Endothelial cell of umbilical vein (primary cell): ENCODE results near the gene KCNIP1. TPM values are rescaled to one million over a fixed set of nuclear protein-coding genes. Genes with fewer than 3 reads are reported as not detected.

ENCODE experiments used
- BruUV-seq: library from RNA; stranded (reverse); fragments of 400-500 nt; replicated peaks from 2 replicates; lab custom pipeline; 2021; lab: Mats Ljungman, UMichigan
- CTCF ChIA-PET: fragments of 300-600, 350-600 bp; sonication (Branson Sonifier 250); formaldehyde crosslinking; loops from one replicate; lab custom pipeline; 2021; ENCODE audit warnings: antibody characterized with exemption, inconsistent platforms; lab: Charles Lee
- POLR2A ChIA-PET: fragments of 300-600, 350-600 bp; sonication (Branson Sonifier 250); formaldehyde crosslinking; loops from one replicate; lab custom pipeline; 2021; ENCODE audit warnings: antibody characterized with exemption, inconsistent platforms; lab: Charles Lee
- DNase-seq: peaks from one replicate; pipeline ENCODE4 v3.0.0-alpha.2; 2011; ENCODE audit warnings: low read depth, low spot score
- FAIRE-seq: peaks from 2 replicates; lab custom pipeline; 2011; peaks lifted over from hg19 to GRCh38; lab: Jason Lieb, UNC
- H2AFZ ChIP-seq: 2 replicates; pipeline ENCODE4 v1.6.0; 2012; ENCODE audit warnings: low read depth, low read length, control low read depth, inconsistent platforms
- H3K27ac ChIP-seq: 2 replicates; pipeline ENCODE4 v1.5.1; 2011; ENCODE audit warnings: low read depth, mild to moderate bottlenecking, control low read depth, low read length, moderate library complexity; ENCODE audit not compliant: insufficient read depth
- H3K27me3 ChIP-seq, 2 experiments: 2 replicates each; pipeline versions ENCODE4 v1.6.0 to v1.6.1; 2011; ENCODE audit warnings: low read length in 2 of 2, mixed read lengths in 1 of 2; ENCODE audit not compliant: control insufficient read depth in 2 of 2, insufficient read depth in 2 of 2
- H3K36me3 ChIP-seq, 2 experiments: 2 replicates in 1 of 2; 3 replicates in 1 of 2; pipeline ENCODE4 v1.5.1; 2011; ENCODE audit warnings: low read length in 2 of 2, mild to moderate bottlenecking in 1 of 2, moderate library complexity in 1 of 2; ENCODE audit not compliant: control insufficient read depth in 2 of 2, insufficient read depth in 2 of 2; ENCODE audit errors: extremely low read depth in 1 of 2
- H3K4me1 ChIP-seq: 3 replicates; pipeline ENCODE4 v1.5.1; 2011; ENCODE audit warnings: mild to moderate bottlenecking, low read length; ENCODE audit not compliant: control insufficient read depth, insufficient read depth; ENCODE audit errors: extremely low read depth
- H3K4me2 ChIP-seq: 2 replicates; pipeline ENCODE4 v1.6.1; 2011; ENCODE audit warnings: low read length, control low read depth, mixed read lengths; ENCODE audit not compliant: insufficient read depth
- H3K4me3 ChIP-seq, 3 experiments: fragments of 200-600 bp in 1 of 3; sonication (generic), shearing (Covaris generic) in 1 of 3; replicated peaks in 1 of 3; 2 replicates each; pipeline ENCODE4 v1.5.1; 2011 to 2016; ENCODE audit warnings: control low read depth in 3 of 3, low read length in 3 of 3, mild to moderate bottlenecking in 2 of 3, inconsistent platforms in 1 of 3, low read depth in 1 of 3, moderate library complexity in 1 of 3; ENCODE audit not compliant: insufficient read depth in 1 of 3
- H3K79me2 ChIP-seq: 2 replicates; pipeline ENCODE4 v1.6.0; 2012; ENCODE audit warnings: low read length, inconsistent platforms; ENCODE audit not compliant: control insufficient read depth, insufficient read depth
- H3K9ac ChIP-seq: replicated peaks from 2 replicates; pipeline ENCODE3; 2011; ENCODE audit warnings: low read length, control low read depth; ENCODE audit not compliant: insufficient read depth; ENCODE audit errors: extremely low read depth
- H3K9me1 ChIP-seq: replicated peaks from 3 replicates; pipeline ENCODE4 v1.6.0; 2011; ENCODE audit warnings: mild to moderate bottlenecking, low read length; ENCODE audit not compliant: control insufficient read depth, insufficient read depth; ENCODE audit errors: extremely low read depth
- H3K9me3 ChIP-seq: replicated peaks from 2 replicates; pipeline ENCODE4 v1.5.1; 2012; ENCODE audit warnings: low read length, inconsistent platforms; ENCODE audit not compliant: control insufficient read depth, insufficient read depth
- H4K20me1 ChIP-seq: replicated peaks from 2 replicates; pipeline ENCODE3; 2011; ENCODE audit warnings: mild to moderate bottlenecking, low read length; ENCODE audit not compliant: control insufficient read depth, insufficient read depth; ENCODE audit errors: extremely low read depth
- CTCF ChIP-seq, 2 donors: IDR thresholded peaks; 1 replicate in 1 of 2; 2 replicates in 1 of 2; pipeline ENCODE4 v1.5.1; 2011; ENCODE audit warnings: low read length in 2 of 2, mild to moderate bottlenecking in 2 of 2, moderate library complexity in 2 of 2, control low read depth in 1 of 2, inconsistent platforms in 1 of 2, low read depth in 1 of 2; ENCODE audit not compliant: insufficient read depth in 1 of 2; ENCODE audit errors: extremely low read depth in 1 of 2
- EZH2 ChIP-seq: IDR thresholded peaks from 2 replicates; pipeline ENCODE4 v1.6.1; 2012; ENCODE audit warnings: borderline replicate concordance, low read depth, mild to moderate bottlenecking, moderate library complexity, low read length, inconsistent platforms; ENCODE audit not compliant: severe bottlenecking
- FOS ChIP-seq: IDR thresholded peaks from 2 replicates; pipeline ENCODE4 v1.6.1; 2011; ENCODE audit warnings: mild to moderate bottlenecking, low read length, moderate library complexity, borderline replicate concordance; ENCODE audit not compliant: insufficient read depth
- GATA2 ChIP-seq: IDR thresholded peaks from 2 replicates; pipeline ENCODE4 v1.7.0; 2011; ENCODE audit warnings: low read depth, mild to moderate bottlenecking, moderate library complexity, mixed read lengths, low read length; ENCODE audit not compliant: insufficient read length, insufficient read depth
- JUN ChIP-seq: IDR thresholded peaks from 2 replicates; pipeline ENCODE4 v1.6.1; 2011; ENCODE audit warnings: borderline replicate concordance, low read depth; ENCODE audit not compliant: insufficient read length, insufficient read depth
- MAX ChIP-seq: IDR thresholded peaks from 2 replicates; pipeline ENCODE4 v1.6.1; 2011; ENCODE audit not compliant: insufficient read depth, insufficient read length
- MYC ChIP-seq: IDR thresholded peaks from one replicate; pipeline ENCODE4 v1.6.1; 2011; ENCODE audit warnings: mild to moderate bottlenecking, low read depth, low read length
- POLR2A ChIP-seq: IDR thresholded peaks from 2 replicates; pipeline ENCODE4 v1.6.1; 2012; ENCODE audit warnings: low read depth, mild to moderate bottlenecking, control low read depth, low read length
- POLR2AphosphoS5 ChIP-seq: IDR thresholded peaks from 2 replicates; pipeline ENCODE4 v1.6.1; 2012; ENCODE audit warnings: low read depth, mild to moderate bottlenecking, control low read depth, low read length, moderate library complexity; ENCODE audit not compliant: insufficient read depth
- dilution Hi-C: fragments of 300-500 bp; cut with MboI; formaldehyde crosslinking; loops from one replicate; pipeline ENCODE4 v1.15.0; 2019; ENCODE audit warnings: low sequenced_read_pairs; ENCODE audit not compliant: extremely low pct_ligation_motif_present
- intact Hi-C: fragments of 100-400 bp; cut with micrococcal nuclease; formaldehyde crosslinking; loops from one replicate; pipeline ENCODE4 v1.10.0; 2022
- polyA plus RNA-seq, 4 experiments: library from polyadenylated mRNA; depleted of rRNA in 3 of 4; stranded (reverse) in 3 of 4; unstranded in 1 of 4; fragments of >200 nt; gene quantifications; 2 replicates each; pipeline versions ENCODE4 v1.2.1 to v1.2.3, GENCODE V29; 2011 to 2012; ENCODE audit warnings: missing spikeins in 1 of 4
- total RNA-seq: library from RNA; stranded (reverse); gene quantifications from 2 replicates; pipeline ENCODE4 v1.2.3, GENCODE V29; 2021

KCNIP1 gene
- total and polyA plus RNA-seq, 2 donors (not counting 3 experiments of a cell fraction or from before 2014, with no cell fraction given) = 0.15 TPM; not detected in 1

GRCh38 chr5:170551622-170552021, 47.8 kb downstream of the KCNIP1 start:
- no peak for TF ChIP-seq FOS
- no peak for TF ChIP-seq POLR2A
- no peak for TF ChIP-seq MAX
- no peak for TF ChIP-seq GATA2
- TF ChIP-seq EZH2 = no peak
- TF ChIP-seq JUN = no peak
- no peak for TF ChIP-seq CTCF (IDR thresholded peaks at IDR 0.05; ENCODE audit: extremely low read depth in 1 of 2, insufficient read depth in 1 of 2, low read depth in 1 of 2, low read length in 2 of 2)
- TF ChIP-seq MYC = no peak
- no peak for TF ChIP-seq POLR2AphosphoS5
- no peaks in the 10 kb centered on the region for H3K9me1 ChIP-seq
- H2AFZ ChIP-seq = no peak overlapping the region
- H3K27me3 ChIP-seq = no peaks in the 10 kb centered on the region
- POLR2A ChIA-PET = no interaction called here
- no peaks in the 10 kb centered on the region for H4K20me1 ChIP-seq
- no peaks in the 10 kb centered on the region for H3K9me3 ChIP-seq
- FAIRE-seq (no peak), DNase-seq (no peak)
- no peak overlapping the region for H3K4me2 ChIP-seq
- H3K4me3 ChIP-seq = no peak overlapping the region
- intact Hi-C loops (loop anchor here (5.0 kb wide), 1 partner anchor 114 kb away; no protein-coding TSS in a partner anchor), dilution Hi-C loops (no loop called here)
- no peaks in the 10 kb centered on the region for H3K4me1 ChIP-seq
- H3K36me3 ChIP-seq = no peaks in the 10 kb centered on the region
- CTCF ChIA-PET = no interaction called here
- H3K79me2 ChIP-seq = no peaks in the 10 kb centered on the region
- no TSS peak for BruUV-seq
- H3K9ac ChIP-seq = no peak overlapping the region
- no peak overlapping the region for H3K27ac ChIP-seq
